Mesenchymal stem cell (in vitro differentiated cells and primary cell): ENCODE data around the gene ASCC2.

Source experiments
- DNase-seq: peaks from one replicate; pipeline ENCODE4 v3.0.0-alpha.2; 2013
- H2AFZ ChIP-seq: one replicate; pipeline ENCODE4 v1.6.1; 2013; ENCODE audit warnings: low read depth, mild to moderate bottlenecking, control low read depth, inconsistent platforms, low read length, moderate library complexity
- H2AK5ac ChIP-seq: 2 replicates; pipeline ENCODE4 v1.6.1; 2013; ENCODE audit warnings: low read length, moderate library complexity, mild to moderate bottlenecking, inconsistent platforms; ENCODE audit not compliant: severe bottlenecking
- H2BK120ac ChIP-seq: one replicate; pipeline ENCODE4 v1.6.1; 2013; ENCODE audit warnings: low read depth, mild to moderate bottlenecking, inconsistent platforms, low read length, moderate library complexity
- H2BK12ac ChIP-seq, 2 experiments: one replicate each; pipeline ENCODE4 v1.6.1; 2013; ENCODE audit warnings: inconsistent platforms in 2 of 2, low read length in 2 of 2, mild to moderate bottlenecking in 2 of 2, moderate library complexity in 2 of 2, control low read depth in 1 of 2
- H2BK15ac ChIP-seq: one replicate; pipeline ENCODE4 v1.6.1; 2013; ENCODE audit warnings: mild to moderate bottlenecking, low read depth, inconsistent platforms; ENCODE audit not compliant: poor library complexity, severe bottlenecking
- H2BK5ac ChIP-seq: 2 replicates; pipeline ENCODE4 v1.6.1; 2013; ENCODE audit warnings: low read depth, mild to moderate bottlenecking, low read length, control low read depth, inconsistent platforms; ENCODE audit not compliant: poor library complexity, severe bottlenecking
- H3K14ac ChIP-seq, 2 experiments: one replicate each; pipeline ENCODE4 v1.6.1; 2013; ENCODE audit warnings: inconsistent platforms in 2 of 2, low read length in 2 of 2, control low read depth in 1 of 2, mild to moderate bottlenecking in 1 of 2, moderate library complexity in 1 of 2
- H3K18ac ChIP-seq, 2 experiments: one replicate each; pipeline ENCODE4 v1.6.1; 2013; ENCODE audit warnings: inconsistent platforms in 2 of 2, low read length in 2 of 2, control low read depth in 1 of 2, low read depth in 1 of 2, mild to moderate bottlenecking in 1 of 2
- H3K23ac ChIP-seq, 2 experiments: one replicate each; pipeline ENCODE4 v1.6.1; 2013; ENCODE audit warnings: inconsistent platforms in 2 of 2, low read length in 2 of 2, mild to moderate bottlenecking in 2 of 2, moderate library complexity in 2 of 2, control low read depth in 1 of 2
- H3K27ac ChIP-seq: 2 replicates; pipeline ENCODE4 v1.5.1; 2013; ENCODE audit warnings: mild to moderate bottlenecking, moderate library complexity, low read length, control low read depth, inconsistent platforms; ENCODE audit not compliant: poor library complexity, severe bottlenecking
- H3K27me3 ChIP-seq, 2 experiments: 2 replicates each; pipeline versions ENCODE4 v1.6.1 to v1.7.0; 2013; ENCODE audit warnings: low read length in 2 of 2, mild to moderate bottlenecking in 2 of 2, moderate library complexity in 2 of 2, control low read depth in 1 of 2, inconsistent platforms in 1 of 2; ENCODE audit not compliant: control insufficient read depth in 1 of 2, insufficient read depth in 1 of 2
- H3K36me3 ChIP-seq, 2 experiments: 2 replicates each; pipeline versions ENCODE4 v1.6.1 to v1.7.0; 2013; ENCODE audit warnings: low read length in 2 of 2, control low read depth in 1 of 2, inconsistent platforms in 1 of 2, low read depth in 1 of 2, mild to moderate bottlenecking in 1 of 2; ENCODE audit not compliant: insufficient read depth in 2 of 2, control insufficient read depth in 1 of 2
- H3K4ac ChIP-seq, 2 experiments: one replicate each; pipeline ENCODE4 v1.6.1; 2013; ENCODE audit warnings: inconsistent platforms in 2 of 2, low read length in 2 of 2, mild to moderate bottlenecking in 2 of 2, moderate library complexity in 2 of 2, control low read depth in 1 of 2, low read depth in 1 of 2
- H3K4me1 ChIP-seq: 2 replicates; pipeline ENCODE4 v1.6.1; 2013; ENCODE audit warnings: low read depth, low read length, control low read depth; ENCODE audit not compliant: control insufficient read depth, insufficient read depth
- H3K4me2 ChIP-seq: 2 replicates; pipeline ENCODE4 v1.6.1; 2013; ENCODE audit warnings: low read length, mild to moderate bottlenecking, inconsistent platforms; ENCODE audit not compliant: poor library complexity, severe bottlenecking
- H3K4me3 ChIP-seq, 2 experiments: 2 replicates each; pipeline versions ENCODE4 v1.5.1 to v1.7.0; 2013; ENCODE audit warnings: low read length in 2 of 2, mild to moderate bottlenecking in 2 of 2, control low read depth in 1 of 2, low read depth in 1 of 2; ENCODE audit not compliant: insufficient read depth in 1 of 2
- H3K79me1 ChIP-seq: replicated peaks from 2 replicates; pipeline ENCODE4 v1.6.1; 2013; ENCODE audit warnings: mild to moderate bottlenecking, control low read depth, low read length, inconsistent platforms; ENCODE audit not compliant: poor library complexity, severe bottlenecking
- H3K9ac ChIP-seq: 2 replicates; pipeline ENCODE4 v1.7.0; 2013; ENCODE audit warnings: mild to moderate bottlenecking, low read length, moderate library complexity
- H3K9me3 ChIP-seq: 2 replicates; pipeline ENCODE4 v1.7.0; 2013; ENCODE audit warnings: mild to moderate bottlenecking, low read length; ENCODE audit not compliant: control insufficient read depth
- H4K8ac ChIP-seq: one replicate; pipeline ENCODE4 v1.6.1; 2013; ENCODE audit warnings: inconsistent platforms, mild to moderate bottlenecking, low read length, moderate library complexity
- H4K91ac ChIP-seq: one replicate; pipeline ENCODE4 v1.6.1; 2013; ENCODE audit warnings: mild to moderate bottlenecking, low read length, inconsistent platforms
- WGBS: methylation state at CpG from one replicate; pipeline ENCODE4 v1.1.7; 2013; ENCODE audit warnings: mixed read lengths; 5-methylcytosine and 5-hydroxymethylcytosine counted together

The ASCC2 gene

GRCh38 chr22:29834046-29834445, 4.0 kb downstream of the ASCC2 start:
- DNase-seq = no peak
- WGBS = 79% methylated on average over 1 of the region's 1 CpG
- no peak overlapping the region for H2AK5ac ChIP-seq
- no peak overlapping the region for H4K91ac ChIP-seq
- H2BK120ac ChIP-seq = no peak overlapping the region
- H3K18ac ChIP-seq = no peak overlapping the region
- H4K8ac ChIP-seq = no peak overlapping the region
- H2BK5ac ChIP-seq = no peak overlapping the region
- H3K9me3 ChIP-seq = no peaks in the 10 kb centered on the region
- H2BK12ac ChIP-seq = no peak overlapping the region
- no peak overlapping the region for H2BK15ac ChIP-seq
- peaks cover 43% of the 10 kb centered on the region for H3K79me1 ChIP-seq
- H3K4ac ChIP-seq = no peak overlapping the region
- no peak overlapping the region for H3K14ac ChIP-seq
- peaks cover 23 to 54% of the 10 kb centered on the region in 2 experiments for H3K36me3 ChIP-seq
- H3K4me1 ChIP-seq = peaks cover 6% of the 10 kb centered on the region
- no peak overlapping the region for H3K23ac ChIP-seq
- no peak overlapping the region for H3K4me2 ChIP-seq
- H2AFZ ChIP-seq = no peak overlapping the region
- no peak overlapping the region for H3K4me3 ChIP-seq
- no peak overlapping the region for H3K9ac ChIP-seq
- no peak overlapping the region for H3K27ac ChIP-seq
- no peaks in the 10 kb centered on the region for H3K27me3 ChIP-seq

GRCh38 chr22:29833392-29833965, 4.6 kb downstream of the ASCC2 start:
- H3K23ac ChIP-seq = no peak overlapping the region
- no peaks in the 10 kb centered on the region for H3K27me3 ChIP-seq
- no peaks in the 10 kb centered on the region for H3K9me3 ChIP-seq
- WGBS = 66% methylated on average over 5 of the region's 7 CpGs
- no peak overlapping the region for H3K18ac ChIP-seq
- no peak overlapping the region for H3K4ac ChIP-seq
- H3K9ac ChIP-seq = no peak overlapping the region
- H3K4me2 ChIP-seq = no peak overlapping the region
- peaks cover 23 to 54% of the 10 kb centered on the region in 2 experiments for H3K36me3 ChIP-seq
- H2BK120ac ChIP-seq = no peak overlapping the region
- H2BK5ac ChIP-seq = no peak overlapping the region
- no peak overlapping the region for H4K8ac ChIP-seq
- no peak overlapping the region for H3K27ac ChIP-seq
- H2AK5ac ChIP-seq = no peak overlapping the region
- DNase-seq = no peak
- H4K91ac ChIP-seq = no peak overlapping the region
- no peak overlapping the region for H2AFZ ChIP-seq
- H3K14ac ChIP-seq = no peak overlapping the region
- no peak overlapping the region for H3K4me3 ChIP-seq
- H3K4me1 ChIP-seq = peaks cover 6% of the 10 kb centered on the region
- no peak overlapping the region for H2BK12ac ChIP-seq
- no peak overlapping the region for H2BK15ac ChIP-seq
- H3K79me1 ChIP-seq = peaks cover 43% of the 10 kb centered on the region

GRCh38 chr22:29831958-29832357, 6.1 kb downstream of the ASCC2 start:
- Histone ChIP-seq H3K36me3 (peaks cover 27 to 54% of the 10 kb centered on the region in 2 experiments), H3K79me1 (peaks cover 46% of the 10 kb centered on the region), H2BK120ac (no peak overlapping the region), H3K27ac (no peak overlapping the region), H4K8ac (no peak overlapping the region), H2AFZ (no peak overlapping the region), H3K14ac (no peak overlapping the region), H3K18ac (no peak overlapping the region), H2BK5ac (no peak overlapping the region), H3K9me3 (no peaks in the 10 kb centered on the region), H3K4ac (no peak overlapping the region), H3K23ac (no peak overlapping the region), H3K9ac (no peak overlapping the region), H2BK12ac (no peak overlapping the region), H3K4me3 (no peak overlapping the region), H2BK15ac (no peak overlapping the region), H3K4me2 (no peak overlapping the region), H3K27me3 (no peaks in the 10 kb centered on the region), H2AK5ac (no peak overlapping the region), H3K4me1 (peaks cover under 1% of the 10 kb centered on the region), H4K91ac (no peak overlapping the region)
- 69% methylated on average over 9 of the region's 9 CpGs for WGBS
- no peak for DNase-seq

GRCh38 chr22:29831186-29831921, 6.7 kb downstream of the ASCC2 start:
- Histone ChIP-seq H3K23ac (no peak overlapping the region), H3K18ac (no peak overlapping the region), H3K9me3 (no peaks in the 10 kb centered on the region), H2BK5ac (no peak overlapping the region), H4K8ac (no peak overlapping the region), H3K27me3 (no peaks in the 10 kb centered on the region), H2AK5ac (no peak overlapping the region), H3K4me1 (no peaks in the 10 kb centered on the region), H3K14ac (no peak overlapping the region), H3K79me1 (peaks cover 46% of the 10 kb centered on the region), H2AFZ (no peak overlapping the region), H3K4ac (no peak overlapping the region), H3K27ac (no peak overlapping the region), H3K4me2 (no peak overlapping the region), H3K4me3 (no peak overlapping the region), H2BK12ac (no peak overlapping the region), H3K36me3 (peaks cover 27 to 54% of the 10 kb centered on the region in 2 experiments), H4K91ac (no peak overlapping the region), H3K9ac (no peak overlapping the region), H2BK15ac (no peak overlapping the region), H2BK120ac (no peak overlapping the region)
- DNase-seq = no peak
- 89% methylated on average over 7 of the region's 8 CpGs for WGBS
